ENCODE measurements around the gene MYOM1. TPM values are rescaled to one million over a fixed set of nuclear protein-coding genes. Genes with fewer than 3 reads are reported as not detected.
"Not testable (repeated sequence)": the region's sequence is repeated elsewhere in the genome, so short reads cannot be mapped to it uniquely, and the experiment has no call there.

MYOM1 gene
- total RNA-seq, 4 donors from 2014 or later = 2.3 to 3.1 (median 3.1) TPM

GRCh38 chr18:3035635-3036034 is 184.1 kb downstream of the MYOM1 start:
- no peak for TF ChIP-seq POLR2A (IDR thresholded peaks at IDR 0.05)
- TF ChIP-seq CTCF (IDR thresholded peaks at IDR 0.05) = no peak
- H3K4me1 ChIP-seq = no peaks in the 10 kb centered on the region
- intact Hi-C loops (cut with DNase I) = no loop called here
- DNase-seq = no peak
- WGBS, 2 donors = 65 to 66% methylated on average over 5 of the region's 5 CpGs
- H3K27me3 ChIP-seq = no peaks in the 10 kb centered on the region
- no peak overlapping the region for H3K4me3 ChIP-seq (replicated peaks in 1 of 3)
- H3K36me3 ChIP-seq = no peaks in the 10 kb centered on the region
- H3K9me3 ChIP-seq = no peaks in the 10 kb centered on the region
- no peak overlapping the region for H3K27ac ChIP-seq

DNA sequence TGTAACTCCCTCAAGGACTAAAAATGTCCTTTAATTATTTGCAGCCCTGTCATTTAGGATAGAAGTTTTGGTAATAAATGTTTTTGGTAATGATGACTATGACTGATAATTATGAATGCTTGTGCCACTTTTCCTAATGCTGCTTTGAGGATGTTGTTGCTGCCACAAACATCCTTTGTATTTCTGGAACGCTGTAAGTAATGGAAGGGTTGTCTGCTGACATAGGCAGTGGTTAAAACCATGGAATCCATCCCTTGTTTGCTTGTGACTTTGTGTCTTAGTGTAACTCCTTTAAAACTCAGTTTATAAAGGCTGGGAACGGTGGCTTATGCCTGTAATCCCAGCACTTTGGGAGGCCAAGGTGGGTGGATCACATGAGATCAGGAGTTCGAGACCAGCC is 187.0 kb downstream of the MYOM1 start:
- Histone ChIP-seq H3K4me3 (replicated peaks in 1 of 3) (no peak overlapping the region), H3K9me3 (no peaks in the 10 kb centered on the region), H3K36me3 (no peaks in the 10 kb centered on the region), H3K4me1 (no peaks in the 10 kb centered on the region), H3K27me3 (no peaks in the 10 kb centered on the region), H3K27ac (no peak overlapping the region)
- no peak for DNase-seq
- WGBS, 2 donors = 79 to 91% methylated on average over 3 of the region's 3 CpGs
- intact Hi-C loops (cut with DNase I) = no loop called here
- TF ChIP-seq POLR2A (IDR thresholded peaks at IDR 0.05) (no peak), CTCF (IDR thresholded peaks at IDR 0.05) (no peak)

DNA sequence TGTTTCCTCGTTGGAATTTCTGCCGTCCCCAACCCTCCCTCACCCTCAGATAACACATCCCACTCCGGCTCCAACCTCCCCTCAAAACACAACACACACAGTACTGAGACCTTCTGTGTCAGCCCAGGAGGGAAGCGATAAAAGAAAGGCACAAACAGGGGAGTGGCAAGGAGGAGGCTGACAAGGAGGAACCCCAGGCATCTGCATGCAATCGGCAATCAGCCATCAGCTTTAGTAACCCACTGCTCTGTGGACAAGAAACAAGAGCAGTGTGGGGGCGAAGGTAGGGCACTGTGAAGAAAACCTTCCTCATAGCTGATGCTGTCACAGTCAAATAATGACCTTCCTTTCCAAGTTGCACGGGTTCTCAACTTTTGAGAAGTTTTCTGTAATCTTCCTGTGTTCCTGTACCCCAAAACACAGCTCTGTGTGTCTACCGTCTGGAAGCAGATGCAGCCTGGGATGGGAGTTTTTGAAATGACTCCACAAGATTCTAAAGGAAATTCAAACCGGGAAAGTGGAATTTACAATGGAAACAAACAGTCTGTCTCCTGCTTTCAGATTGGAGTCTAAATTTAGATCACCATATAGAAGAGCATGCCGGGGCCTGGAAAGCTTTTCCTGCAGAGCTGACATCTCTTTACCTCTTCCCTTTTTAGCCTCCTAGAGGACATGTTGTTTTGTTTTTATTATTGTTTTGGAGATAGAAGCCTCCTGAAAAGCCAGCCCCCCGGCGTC is 190.4 kb downstream of the MYOM1 start:
- no peak overlapping the region for H3K27ac ChIP-seq
- H3K4me3 ChIP-seq (replicated peaks in 1 of 3) = no peak overlapping the region
- no peak for DNase-seq
- no peaks in the 10 kb centered on the region for H3K27me3 ChIP-seq
- WGBS, 2 donors = 54 to 60% methylated on average over 12 of the region's 12 CpGs
- TF ChIP-seq POLR2A (IDR thresholded peaks at IDR 0.05) (no peak), CTCF (IDR thresholded peaks at IDR 0.05) (no peak)
- no peaks in the 10 kb centered on the region for H3K36me3 ChIP-seq
- H3K4me1 ChIP-seq = no peaks in the 10 kb centered on the region
- intact Hi-C loops (cut with DNase I) = no loop called here
- H3K9me3 ChIP-seq = no peaks in the 10 kb centered on the region

DNA sequence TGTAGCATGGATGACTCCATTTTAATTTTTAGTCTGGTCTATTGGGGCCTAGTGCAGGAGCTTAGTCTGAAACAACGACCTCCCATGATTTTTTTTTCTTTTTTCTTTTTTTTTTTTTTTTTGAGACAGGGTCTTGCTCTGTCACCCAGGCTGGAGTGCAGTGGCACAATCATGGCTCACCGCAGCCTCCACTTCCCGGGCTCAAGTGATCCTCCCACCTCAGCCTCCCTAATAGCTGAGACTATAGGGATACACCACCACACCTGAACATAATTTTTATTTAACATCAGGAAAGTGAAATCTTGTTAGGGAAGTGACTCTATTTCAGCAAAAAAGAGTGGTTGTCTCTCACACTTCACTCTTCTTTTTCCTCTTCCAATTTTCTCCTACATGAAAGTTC is 191.7 kb downstream of the MYOM1 start:
- intact Hi-C loops (cut with DNase I); H3K9me3 ChIP-seq; H3K27ac ChIP-seq; H3K27me3 ChIP-seq; H3K4me1 ChIP-seq; H3K4me3 ChIP-seq (replicated peaks in 1 of 3); DNase-seq; H3K36me3 ChIP-seq: not testable (repeated sequence)
- WGBS, 2 donors = 94 to 99% methylated on average over 3 of the region's 3 CpGs

GRCh38 chr18:3027370-3027891 is 192.3 kb downstream of the MYOM1 start:
- no peaks in the 10 kb centered on the region for H3K27me3 ChIP-seq
- H3K4me3 ChIP-seq (replicated peaks in 1 of 3) = no peak overlapping the region
- WGBS, 2 donors = 71 to 73% methylated on average over 11 of the region's 11 CpGs
- no peaks in the 10 kb centered on the region for H3K36me3 ChIP-seq
- no peaks in the 10 kb centered on the region for H3K9me3 ChIP-seq
- intact Hi-C loops (cut with DNase I) = no loop called here
- no peak for DNase-seq
- H3K4me1 ChIP-seq = no peaks in the 10 kb centered on the region
- H3K27ac ChIP-seq = no peak overlapping the region
- TF ChIP-seq POLR2A (IDR thresholded peaks at IDR 0.05) = no peak
- TF ChIP-seq CTCF (IDR thresholded peaks at IDR 0.05) = no peak

Measured in thyroid gland (tissue), 4 donors.